H9 (cell line): ENCODE measurements around the gene AKAP9. TPM values are rescaled to one million over a fixed set of nuclear protein-coding genes. Genes with fewer than 3 reads are reported as not detected.
"Not testable (repeated sequence)": the region's sequence is repeated elsewhere in the genome, so short reads cannot be mapped to it uniquely, and the experiment has no call there.

ENCODE experiments used
- DNase-seq: peaks from one replicate; pipeline ENCODE4 v3.0.0-alpha.2; 2017
- H2AFZ ChIP-seq: one replicate; pipeline ENCODE4 v1.6.1; 2013; ENCODE audit warnings: mild to moderate bottlenecking, low read length, control low read depth, moderate library complexity
- H2AK5ac ChIP-seq: 2 replicates; pipeline ENCODE4 v1.6.1; 2013; ENCODE audit warnings: low read length, control low read depth, mixed read lengths; ENCODE audit not compliant: insufficient read length
- H2BK120ac ChIP-seq: one replicate; pipeline ENCODE4 v1.6.1; 2013; ENCODE audit warnings: low read depth, mild to moderate bottlenecking, low read length, control low read depth, inconsistent platforms; ENCODE audit not compliant: poor library complexity, severe bottlenecking
- H2BK12ac ChIP-seq: 2 replicates; pipeline ENCODE4 v1.6.1; 2013; ENCODE audit warnings: low read length, control low read depth, mixed read lengths, low read depth; ENCODE audit not compliant: insufficient read length
- H2BK15ac ChIP-seq: 2 replicates; pipeline ENCODE4 v1.6.1; 2013; ENCODE audit warnings: low read depth, low read length, control low read depth
- H2BK20ac ChIP-seq: one replicate; pipeline ENCODE4 v1.6.1; 2013; ENCODE audit warnings: low read depth, mild to moderate bottlenecking, low read length, control low read depth, inconsistent platforms; ENCODE audit not compliant: poor library complexity, severe bottlenecking
- H2BK5ac ChIP-seq: 2 replicates; pipeline ENCODE4 v1.6.1; 2013; ENCODE audit warnings: low read length, control low read depth, mixed read lengths; ENCODE audit not compliant: insufficient read length
- H3K14ac ChIP-seq: 2 replicates; pipeline ENCODE4 v1.6.1; 2013; ENCODE audit warnings: low read length, control low read depth; ENCODE audit not compliant: insufficient read depth
- H3K18ac ChIP-seq: 2 replicates; pipeline ENCODE4 v1.6.1; 2013; ENCODE audit warnings: low read depth, mild to moderate bottlenecking, mixed read lengths, low read length, control low read depth; ENCODE audit not compliant: insufficient read length
- H3K23ac ChIP-seq: 2 replicates; pipeline ENCODE4 v1.6.1; 2013; ENCODE audit warnings: low read length, control low read depth, mixed read lengths, low read depth; ENCODE audit not compliant: insufficient read length
- H3K23me2 ChIP-seq: 2 replicates; pipeline ENCODE4 v1.6.1; 2013; ENCODE audit warnings: low read depth, mild to moderate bottlenecking, mixed read lengths, low read length, control low read depth; ENCODE audit not compliant: insufficient read length, poor library complexity, severe bottlenecking
- H3K27ac ChIP-seq: 2 replicates; pipeline ENCODE4 v1.5.1; 2013; ENCODE audit warnings: low read length, control low read depth, mixed read lengths, low read depth; ENCODE audit not compliant: insufficient read length
- H3K27me3 ChIP-seq: 2 replicates; pipeline ENCODE4 v1.6.1; 2013; ENCODE audit warnings: low read length, control low read depth, inconsistent platforms; ENCODE audit not compliant: insufficient read depth
- H3K4ac ChIP-seq: 2 replicates; pipeline ENCODE4 v1.6.1; 2013; ENCODE audit warnings: low read depth, mild to moderate bottlenecking, control low read depth, inconsistent platforms, low read length, moderate library complexity
- H3K4me1 ChIP-seq: 2 replicates; pipeline ENCODE4 v1.6.1; 2013; ENCODE audit warnings: low read length, control low read depth, inconsistent platforms; ENCODE audit not compliant: insufficient read depth
- H3K4me2 ChIP-seq: 2 replicates; pipeline ENCODE4 v1.6.1; 2013; ENCODE audit warnings: low read length, control low read depth, mixed read lengths; ENCODE audit not compliant: insufficient read length, insufficient read depth
- H3K56ac ChIP-seq: 2 replicates; pipeline ENCODE4 v1.6.1; 2013; ENCODE audit warnings: low read depth, mild to moderate bottlenecking, mixed read lengths, low read length, control low read depth; ENCODE audit not compliant: insufficient read length
- H3K79me1 ChIP-seq: 2 replicates; pipeline ENCODE4 v1.6.1; 2013; ENCODE audit warnings: low read depth, mild to moderate bottlenecking, moderate library complexity, low read length, control low read depth, inconsistent platforms; ENCODE audit not compliant: insufficient read depth, poor library complexity, severe bottlenecking
- H3K79me2 ChIP-seq: 2 replicates; pipeline ENCODE4 v1.6.1; 2013; ENCODE audit warnings: low read length, control low read depth, inconsistent platforms; ENCODE audit not compliant: insufficient read depth
- H3K9ac ChIP-seq: 2 replicates; pipeline ENCODE4 v1.6.1; 2013; ENCODE audit warnings: low read length, control low read depth, mixed read lengths; ENCODE audit not compliant: insufficient read length; ENCODE audit errors: extremely low read depth
- H3K9me3 ChIP-seq: one replicate; pipeline ENCODE4 v1.6.1; 2013; ENCODE audit warnings: low read depth, low read length, inconsistent platforms; ENCODE audit not compliant: control insufficient read depth
- H3T11ph ChIP-seq: one replicate; pipeline ENCODE4 v1.6.1; 2013; ENCODE audit warnings: mild to moderate bottlenecking, low read length, control low read depth, inconsistent platforms
- H4K20me1 ChIP-seq: one replicate; pipeline ENCODE4 v1.6.1; 2013; ENCODE audit not compliant: control insufficient read depth, insufficient read length, insufficient read depth
- H4K5ac ChIP-seq: 2 replicates; pipeline ENCODE4 v1.6.1; 2013; ENCODE audit warnings: low read depth, mild to moderate bottlenecking, mixed read lengths, low read length, control low read depth; ENCODE audit not compliant: insufficient read length
- H4K8ac ChIP-seq: replicated peaks from 2 replicates; pipeline ENCODE4 v1.6.1; 2013; ENCODE audit warnings: low read length, control low read depth, mixed read lengths, low read depth; ENCODE audit not compliant: insufficient read length
- H4K91ac ChIP-seq: 2 replicates; pipeline ENCODE4 v1.6.1; 2013; ENCODE audit warnings: low read depth, mild to moderate bottlenecking, moderate library complexity, mixed read lengths, low read length, control low read depth; ENCODE audit not compliant: insufficient read length
- H3K27ac Mint-ChIP-seq, 3 experiments: 2 replicates in 2 of 3; 3 replicates in 1 of 3; pipeline ENCODE4 v1.8.0; 2020 to 2021; ENCODE audit warnings: mixed read lengths in 3 of 3, mild to moderate bottlenecking in 1 of 3, moderate library complexity in 1 of 3
- H3K27me3 Mint-ChIP-seq: 2 replicates; pipeline ENCODE4 v1.8.0; 2021; ENCODE audit warnings: low read depth, mild to moderate bottlenecking, moderate library complexity, mixed read lengths
- H3K36me3 Mint-ChIP-seq, 3 experiments: 2 replicates in 2 of 3; 3 replicates in 1 of 3; pipeline ENCODE4 v1.8.0; 2020 to 2021; ENCODE audit warnings: low read depth in 3 of 3, mixed read lengths in 3 of 3; ENCODE audit not compliant: insufficient read depth in 1 of 3
- H3K4me1 Mint-ChIP-seq, 2 experiments: 2 replicates each; pipeline ENCODE4 v1.8.0; 2020; ENCODE audit warnings: mixed read lengths in 2 of 2
- H3K4me3 Mint-ChIP-seq, 2 experiments: 2 replicates in 1 of 2; 3 replicates in 1 of 2; pipeline ENCODE4 v1.8.0; 2020 to 2021; ENCODE audit warnings: mild to moderate bottlenecking in 2 of 2, mixed read lengths in 2 of 2, moderate library complexity in 1 of 2
- H3K9me3 Mint-ChIP-seq, 2 experiments: 2 replicates in 1 of 2; 3 replicates in 1 of 2; pipeline ENCODE4 v1.8.0; 2020; ENCODE audit warnings: mild to moderate bottlenecking in 2 of 2, mixed read lengths in 2 of 2, moderate library complexity in 1 of 2
- CTCF ChIP-seq: fragments of 200-600 bp; sonication (generic); conservative IDR thresholded peaks from 3 replicates; pipeline ENCODE4 v1.8.0; 2021; ENCODE audit warnings: antibody characterized with exemption, mild to moderate bottlenecking
- WGBS: extraction: QIAGEN DNeasy Blood & Tissue Kit; methylation state at CpG from one replicate; pipeline ENCODE4 v1.1.7; 2013; ENCODE audit warnings: missing lambda C conversion rate, low lambda C conversion rate, mixed read lengths; ENCODE audit not compliant: insufficient read length; ENCODE audit errors: extremely low coverage; 5-methylcytosine and 5-hydroxymethylcytosine counted together
- total RNA-seq: library from RNA; stranded (reverse); gene quantifications from 2 replicates; pipeline ENCODE4 v1.2.1, GENCODE V29; 2021

Gene AKAP9
- total RNA-seq, 1 experiment from 2014 or later, result 22.4 TPM

GRCh38 chr7:92025260-92025659, 84.6 kb downstream of the AKAP9 start:
- Histone ChIP-seq H3K4me2 (no peak overlapping the region), H3K23me2 (no peaks in the 10 kb centered on the region), H4K8ac (no peak overlapping the region), H3K56ac (no peak overlapping the region), H4K5ac (no peak overlapping the region), H3K27ac (no peak overlapping the region), H3K27me3 (no peaks in the 10 kb centered on the region), H2AFZ (no peak overlapping the region), H3K23ac (no peak overlapping the region), H2BK120ac (no peak overlapping the region), H3K18ac (no peak overlapping the region), H3K14ac (no peak overlapping the region), H3K79me1 (no peaks in the 10 kb centered on the region), H4K91ac (no peak overlapping the region), H2BK12ac (no peak overlapping the region), H2BK20ac (no peak overlapping the region), H3T11ph (no peak overlapping the region), H2BK15ac (no peak overlapping the region), H3K4me1 (no peaks in the 10 kb centered on the region), H2BK5ac (no peak overlapping the region), H3K9ac (no peak overlapping the region), H3K9me3 (no peaks in the 10 kb centered on the region), H4K20me1 (no peaks in the 10 kb centered on the region), H3K79me2 (no peaks in the 10 kb centered on the region), H3K4ac (no peak overlapping the region), H2AK5ac (no peak overlapping the region)
- H3K27ac Mint-ChIP-seq, result no peak overlapping the region
- peaks cover 17 to 22% of the 10 kb centered on the region in 2 experiments for H3K9me3 Mint-ChIP-seq
- peaks cover 1% of the 10 kb centered on the region in 2 experiments; a peak in 3 of 4 replicates for H3K4me1 Mint-ChIP-seq
- no peak for TF ChIP-seq CTCF
- H3K36me3 Mint-ChIP-seq, result peaks cover 37 to 60% (median 53%) of the 10 kb centered on the region in 3 experiments
- no peaks in the 10 kb centered on the region for H3K27me3 Mint-ChIP-seq
- WGBS, result no CpG with 5 or more reads among the region's 3 CpGs
- no peak overlapping the region for H3K4me3 Mint-ChIP-seq
- DNase-seq, result no peak

GRCh38 chr7:92026635-92027034, 86.0 kb downstream of the AKAP9 start:
- DNase-seq, H3K4me2 ChIP-seq, H3K14ac ChIP-seq, H4K91ac ChIP-seq, H2BK15ac ChIP-seq, H3K23ac ChIP-seq, H3K79me1 ChIP-seq, H2BK5ac ChIP-seq, H4K20me1 ChIP-seq, H2BK12ac ChIP-seq, H3K4ac ChIP-seq, H3K56ac ChIP-seq, H3K4me1 ChIP-seq, H4K8ac ChIP-seq, H2BK20ac ChIP-seq, H3K18ac ChIP-seq, H2AFZ ChIP-seq, H3K9ac ChIP-seq, H3K4me3 Mint-ChIP-seq, H3K27ac Mint-ChIP-seq, H3K23me2 ChIP-seq, H2BK120ac ChIP-seq, H3K27ac ChIP-seq, H3K27me3 ChIP-seq, H3K27me3 Mint-ChIP-seq, H3T11ph ChIP-seq, H2AK5ac ChIP-seq, H3K4me1 Mint-ChIP-seq, H3K9me3 ChIP-seq, H3K79me2 ChIP-seq, H4K5ac ChIP-seq: not testable (repeated sequence)
- no CpG with 5 or more reads among the region's 24 CpGs for WGBS
- H3K9me3 Mint-ChIP-seq, result peaks cover 17 to 22% of the 10 kb centered on the region in 2 experiments
- peaks cover 37 to 64% (median 53%) of the 10 kb centered on the region in 3 experiments for H3K36me3 Mint-ChIP-seq
